ENCODE results near the gene RGS21.
"Not testable (repeated sequence)": the region's sequence is repeated elsewhere in the genome, so short reads cannot be mapped to it uniquely, and the experiment has no call there.

Gene RGS21

GRCh38 chr1:192316942-192317450, at the start of gene RGS21:
Gene RGS21, plus strand, starts transcription at chr1:192316992. Its CDS starts 26,045 bp downstream, at chr1:192343037.
- no peak for DNase-seq

GRCh38 chr1:192268468-192269052, 48.2 kb upstream of the RGS21 start:
- DNase-seq, result no peak

- DNase-seq, result no peak
Observed at GRCh38 chr1:192270398-192270797, 46.4 kb upstream of the RGS21 start.

- DNase-seq, result no peak
Observed at GRCh38 chr1:192272732-192273131, 44.1 kb upstream of the RGS21 start.

GRCh38 chr1:192274588-192274987, 42.2 kb upstream of the RGS21 start:
- no peak for DNase-seq

- DNase-seq, result no peak
Observed at GRCh38 chr1:192277635-192278034, 39.2 kb upstream of the RGS21 start.

GRCh38 chr1:192284927-192285326, 31.9 kb upstream of the RGS21 start:
- no peak for DNase-seq

- no peak for DNase-seq
Observed at GRCh38 chr1:192303029-192303428, 13.8 kb upstream of the RGS21 start.

GRCh38 chr1:192308314-192308713, 8.5 kb upstream of the RGS21 start:
- not testable (repeated sequence) for DNase-seq

- no peak for DNase-seq
Observed at GRCh38 chr1:192311281-192311680, 5.5 kb upstream of the RGS21 start.

GRCh38 chr1:192327997-192328396, 11.2 kb downstream of the RGS21 start:
- DNase-seq, result no peak

- no peak for DNase-seq
Observed at GRCh38 chr1:192342842-192343241, 26.1 kb downstream of the RGS21 start.

GRCh38 chr1:192343344-192343743, 26.6 kb downstream of the RGS21 start:
- DNase-seq, result no peak

GRCh38 chr1:192349314-192349713, 32.5 kb downstream of the RGS21 start:
- DNase-seq, result no peak

GRCh38 chr1:192350356-192350755, 33.6 kb downstream of the RGS21 start:
- no peak for DNase-seq

- no peak for DNase-seq
Observed at GRCh38 chr1:192351550-192351949, 34.8 kb downstream of the RGS21 start.

- no peak for DNase-seq
Observed at GRCh38 chr1:192357924-192358323, 41.1 kb downstream of the RGS21 start.

GRCh38 chr1:192358402-192358801, 41.6 kb downstream of the RGS21 start:
- no peak for DNase-seq

- DNase-seq, result no peak
Observed at GRCh38 chr1:192358822-192359221, 42.0 kb downstream of the RGS21 start.

GRCh38 chr1:192363177-192363576, 46.4 kb downstream of the RGS21 start:
- no peak for DNase-seq

GRCh38 chr1:192367436-192367835, 50.6 kb downstream of the RGS21 start:
- DNase-seq, result no peak

- no peak for DNase-seq
Observed at GRCh38 chr1:192375306-192375705, 58.5 kb downstream of the RGS21 start.

- DNase-seq, result no peak
Observed at GRCh38 chr1:192376374-192376773, 59.6 kb downstream of the RGS21 start.

- DNase-seq, result no peak
Observed at GRCh38 chr1:192378276-192378675, 61.5 kb downstream of the RGS21 start.

- DNase-seq, result no peak
Observed at GRCh38 chr1:192378878-192379277, 62.1 kb downstream of the RGS21 start.

Data from NCI-H1417 treated with DMSO at 0.1 percent for 48 hours (cell line).